ENCODE measurements around the gene ICOS. TPM values are rescaled to one million over a fixed set of nuclear protein-coding genes. Genes with fewer than 3 reads are reported as not detected.
"Not testable (repeated sequence)": the region's sequence is repeated elsewhere in the genome, so short reads cannot be mapped to it uniquely, and the experiment has no call there.

Gene ICOS
- polyA plus RNA-seq, 5 donors: 0.12 to 0.16 (median 0.14) TPM; not detected in 1

- no peak for DNase-seq
Measured at GRCh38 chr2:203973000-203973399, 36.4 kb downstream of the ICOS start.

- no peak for DNase-seq
Measured at GRCh38 chr2:203973676-203974075, 37.1 kb downstream of the ICOS start.

DNA sequence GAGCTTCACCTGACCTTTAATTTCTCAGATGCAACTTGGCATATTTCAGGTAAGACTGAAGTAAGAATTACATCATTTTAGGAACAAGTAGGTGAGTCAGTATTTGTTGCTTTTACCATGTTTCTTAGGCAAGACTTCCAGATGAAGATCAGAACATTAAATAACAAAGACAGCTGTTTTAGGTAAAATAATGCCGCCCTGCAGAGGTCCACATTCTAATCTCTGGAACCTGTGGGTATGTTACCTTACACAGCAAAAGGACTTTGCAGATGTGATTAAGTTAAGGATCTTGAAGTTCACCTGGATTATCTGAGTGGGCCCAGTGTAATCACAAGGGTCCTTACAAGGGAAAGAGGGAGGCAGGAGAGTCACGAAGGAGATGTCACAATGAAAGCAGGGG lies 39.3 kb downstream of the ICOS start:
- no peak for DNase-seq

GRCh38 chr2:203982276-203982675 lies 45.7 kb downstream of the ICOS start:
- DNase-seq: no peak

DNA sequence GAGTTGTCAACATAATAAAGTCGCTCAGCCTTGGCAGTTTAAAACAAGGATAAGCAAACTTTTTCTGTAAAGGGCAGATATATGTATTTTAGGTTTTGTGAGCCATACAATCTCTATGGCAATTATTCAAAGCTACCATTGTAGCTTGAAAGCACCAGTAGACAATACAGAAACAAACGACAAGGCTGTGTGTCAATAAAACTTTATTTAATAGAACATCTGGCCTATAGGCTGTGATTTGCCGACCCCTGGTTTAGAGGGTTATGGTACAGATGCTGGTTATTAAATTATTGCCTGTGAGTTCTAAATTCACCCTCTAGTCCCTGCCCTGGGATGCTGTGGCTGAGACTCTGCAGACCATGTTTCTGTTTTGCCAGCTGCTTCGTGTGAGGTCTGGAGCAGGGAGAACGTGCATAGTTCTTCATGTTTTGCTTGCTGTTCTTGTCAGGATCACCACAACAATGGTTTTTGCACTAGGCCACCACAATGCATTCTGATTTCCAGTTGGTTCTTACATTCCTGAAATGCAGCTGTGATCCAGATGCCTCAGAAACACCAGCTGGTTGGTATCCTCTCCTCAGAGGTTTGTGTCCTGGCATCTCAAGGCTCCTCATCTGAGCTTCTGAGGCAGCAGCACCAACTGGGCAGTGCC lies 46.6 kb downstream of the ICOS start:
- no peak for DNase-seq

DNA sequence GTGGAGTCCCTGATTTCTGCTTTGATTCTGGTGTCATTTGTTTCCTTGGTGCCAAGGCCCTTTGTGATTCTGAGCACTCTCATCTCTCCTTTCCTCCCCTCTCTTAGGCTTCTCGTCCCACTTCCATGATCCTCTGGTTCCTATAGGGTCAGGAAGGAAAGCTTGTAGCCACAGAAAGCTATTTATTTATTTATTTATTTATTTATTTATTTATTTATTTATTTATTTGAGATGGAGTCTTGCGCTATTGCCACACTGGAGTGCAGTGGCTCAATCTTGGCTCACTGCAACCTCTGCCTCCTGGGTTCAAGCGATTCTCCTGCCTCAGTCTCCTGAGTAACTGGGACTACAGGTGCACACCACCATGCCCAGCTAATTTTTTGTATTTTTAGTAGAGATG lies 49.4 kb downstream of the ICOS start:
- DNase-seq: not testable (repeated sequence)

DNA sequence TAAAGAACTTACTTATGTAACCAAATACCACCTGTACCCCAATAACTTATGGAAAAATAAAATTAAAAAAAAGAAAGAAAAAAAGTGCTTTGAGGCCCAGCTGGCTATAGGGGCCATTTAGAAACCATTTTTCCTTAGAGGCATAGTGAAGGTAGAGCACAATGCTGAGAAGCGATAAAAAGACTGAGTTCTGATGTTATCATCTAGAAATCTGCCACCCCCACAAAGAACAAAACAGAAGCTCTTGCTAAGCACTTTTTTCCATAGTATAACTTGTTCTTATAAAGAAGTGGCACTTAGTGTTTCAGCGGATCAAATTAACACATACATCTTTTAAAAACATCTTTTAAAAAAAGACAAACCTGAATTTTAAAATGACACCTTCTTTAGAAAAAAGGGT lies 51.4 kb downstream of the ICOS start:
- DNase-seq: no peak

GRCh38 chr2:203988500-203989260 lies 52.1 kb downstream of the ICOS start:
- DNase-seq: no peak

- DNase-seq: no peak
Measured at GRCh38 chr2:203989521-203989920, 53.0 kb downstream of the ICOS start.

GRCh38 chr2:203992509-203992908 lies 55.9 kb downstream of the ICOS start:
- no peak for DNase-seq

DNA sequence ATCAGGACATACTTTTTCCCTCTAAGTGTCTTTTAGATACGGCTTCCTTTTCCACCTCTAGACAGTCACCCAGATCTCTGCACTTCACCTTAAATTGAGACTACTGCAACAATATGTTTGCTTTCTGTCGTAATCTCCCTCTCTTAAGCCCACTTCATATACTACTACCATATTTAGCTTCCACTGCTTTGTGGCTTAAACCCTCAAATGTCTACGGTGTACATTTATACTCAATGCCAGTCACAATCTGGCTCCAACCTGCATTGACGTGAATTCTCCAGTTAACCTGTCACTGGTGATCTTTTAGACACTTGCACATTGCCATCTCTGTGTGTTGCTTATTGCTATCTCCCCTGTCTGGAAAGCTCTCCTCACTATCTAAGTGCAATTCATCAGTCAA lies 56.4 kb downstream of the ICOS start:
- no peak for DNase-seq

GRCh38 chr2:203993560-203993959 lies 57.0 kb downstream of the ICOS start:
- DNase-seq: no peak

GRCh38 chr2:203994735-203995134 lies 58.2 kb downstream of the ICOS start:
- DNase-seq: no peak

DNA sequence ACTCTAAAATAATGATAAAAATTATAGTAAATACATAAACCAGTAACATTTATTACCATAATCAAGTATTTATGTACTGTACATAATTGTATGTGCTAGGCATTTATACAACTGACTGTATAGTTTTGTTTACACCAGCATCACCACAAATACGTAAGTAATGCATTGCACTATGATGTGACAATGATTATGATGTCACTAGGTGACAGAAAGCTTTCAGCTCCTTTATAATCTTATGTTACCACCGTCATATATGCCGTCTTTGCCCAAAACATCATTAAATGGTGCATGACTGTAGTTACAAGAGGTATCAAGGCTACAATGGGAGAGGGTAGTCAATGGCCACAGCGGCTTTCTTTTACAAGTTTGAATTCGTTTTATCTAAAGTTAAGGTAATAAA lies 60.1 kb downstream of the ICOS start:
- DNase-seq: no peak

DNA sequence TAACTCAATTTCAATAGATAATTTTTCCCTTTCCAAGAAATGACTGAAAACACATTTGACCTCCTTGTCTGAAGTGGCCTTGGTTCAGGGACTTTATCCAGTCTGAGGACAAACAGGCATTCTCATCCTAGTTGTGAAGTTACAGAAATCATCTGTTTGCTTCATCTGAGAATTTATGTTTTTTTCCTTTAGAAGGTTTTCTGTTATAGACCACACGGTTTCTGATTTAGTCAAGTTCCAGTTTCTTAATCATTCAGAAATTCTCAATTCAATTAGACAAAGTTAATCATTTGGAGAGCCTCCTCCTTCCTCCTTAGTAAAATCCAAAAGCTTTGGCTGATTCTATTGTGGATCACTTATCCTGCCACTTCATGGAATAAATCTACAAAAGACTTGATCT lies 60.9 kb downstream of the ICOS start:
- no peak for DNase-seq

DNA sequence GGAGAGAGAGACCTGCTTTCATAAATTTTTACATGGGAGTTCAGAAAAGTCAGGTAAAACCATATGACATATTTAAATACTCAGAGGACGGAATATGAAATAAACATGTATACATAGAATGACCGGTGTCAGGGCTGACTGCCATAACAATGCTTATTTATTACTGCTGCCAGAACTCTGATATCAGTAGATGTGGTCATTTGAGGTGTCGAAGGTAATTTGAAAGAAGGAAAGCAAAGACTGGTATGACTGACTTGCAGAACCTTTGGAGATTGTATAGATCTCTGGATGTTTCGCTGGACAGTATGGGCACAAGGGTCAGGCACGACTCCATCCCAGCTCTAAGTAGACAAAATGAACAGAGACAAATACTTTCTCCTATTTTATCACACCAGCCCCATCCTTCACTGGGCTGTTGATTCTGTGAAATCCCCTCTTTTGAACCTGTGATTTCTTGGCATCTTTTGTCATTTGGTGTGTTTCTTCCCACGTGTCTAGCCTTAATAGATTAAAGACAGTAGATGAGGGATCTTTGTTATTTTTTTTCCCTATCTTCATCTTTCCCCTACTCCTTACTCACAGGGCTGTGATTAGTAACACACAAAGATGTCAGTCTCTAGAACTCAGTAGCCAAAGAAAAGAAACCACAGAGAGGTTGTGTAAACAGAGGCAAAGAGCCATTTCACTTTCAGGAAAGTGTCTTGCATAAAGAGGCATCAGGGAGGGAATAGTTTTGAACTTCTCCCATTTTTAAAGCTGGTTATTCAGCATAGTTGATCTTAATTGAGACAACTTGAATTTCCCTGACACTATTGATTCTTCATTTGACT lies 61.6 kb downstream of the ICOS start:
- no peak for DNase-seq

- DNase-seq: no peak
Measured at GRCh38 chr2:203999835-204000234, 63.3 kb downstream of the ICOS start.

- no peak for DNase-seq
Measured at GRCh38 chr2:204000446-204000845, 63.9 kb downstream of the ICOS start.

DNA sequence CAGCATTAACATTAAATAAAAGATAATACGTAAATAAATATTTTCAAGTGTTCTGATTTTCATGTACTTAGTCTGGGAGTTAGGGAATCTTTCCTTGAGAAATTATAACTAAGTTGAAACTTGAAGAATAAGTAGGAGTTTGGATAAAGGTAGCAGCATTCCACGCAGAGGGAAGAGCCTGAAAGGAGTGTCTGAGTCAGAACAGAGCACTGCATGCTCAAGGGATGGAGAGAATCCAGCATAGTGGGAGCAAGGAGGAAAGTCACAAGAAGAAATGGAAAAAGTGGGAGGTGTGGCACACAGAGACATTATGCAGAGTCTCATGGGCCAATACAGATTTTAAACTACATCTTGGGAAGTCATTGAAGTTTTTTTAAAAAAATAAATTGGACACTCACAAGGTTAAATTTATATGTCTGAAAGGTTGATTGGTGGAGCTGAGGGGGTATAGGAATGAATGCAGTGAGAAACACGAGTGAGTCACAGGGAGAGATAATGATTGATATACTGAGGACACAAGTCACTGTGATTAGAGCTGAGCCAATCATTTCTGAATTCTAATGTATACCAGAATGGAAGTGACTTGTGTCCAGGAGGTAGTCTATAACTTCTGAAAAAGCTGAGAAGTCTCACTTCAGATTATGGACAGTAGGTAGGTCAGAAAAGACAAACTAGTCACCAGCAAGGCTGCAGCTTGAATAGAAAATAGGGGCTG lies 66.9 kb downstream of the ICOS start:
- DNase-seq: no peak

DNA sequence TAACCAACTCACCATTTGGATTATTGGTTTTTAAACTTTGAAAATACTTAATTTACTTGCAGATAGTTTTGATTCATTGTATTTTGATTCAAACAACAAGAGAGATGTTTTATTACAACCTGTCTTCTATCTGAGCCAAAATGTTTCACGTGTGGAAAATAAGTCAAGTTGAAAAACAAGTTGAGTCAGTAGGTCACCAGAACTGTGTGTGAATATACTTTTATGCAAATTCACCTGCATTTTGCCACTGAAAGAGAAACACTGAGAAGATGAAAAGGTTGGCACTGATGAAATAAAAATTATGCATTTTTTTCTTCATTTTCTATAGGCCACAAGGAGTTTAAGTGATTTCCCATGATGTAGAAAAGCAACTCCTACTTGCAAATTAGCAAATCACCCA lies 68.3 kb downstream of the ICOS start:
- DNase-seq: no peak

GRCh38 chr2:204005940-204006721 lies 69.6 kb downstream of the ICOS start:
- DNase-seq: no peak

Measured in right lung (tissue), 5 donors.